ENCODE measurements around the gene NACA.

DNA sequence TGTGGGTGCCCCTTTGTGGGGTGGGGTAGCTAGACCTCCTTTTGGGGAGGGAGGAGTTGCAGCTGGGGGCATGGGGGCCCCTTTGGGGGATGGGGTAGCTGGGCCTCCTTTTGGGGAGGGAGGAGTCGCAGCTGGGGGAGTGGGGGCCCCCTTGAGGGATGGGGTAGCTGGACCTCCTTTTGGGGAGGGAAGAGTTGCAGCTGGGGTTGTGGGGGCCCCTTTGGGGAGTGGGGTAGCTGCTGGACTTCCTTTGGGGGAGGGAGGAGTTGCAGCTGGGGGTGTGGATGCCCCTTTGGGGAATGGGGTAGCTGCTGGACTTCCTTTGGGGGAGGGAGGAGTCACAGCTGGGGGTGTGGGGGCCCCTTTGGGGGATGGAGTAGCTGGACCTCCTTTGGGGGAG is 7.0 kb downstream of the NACA start:
- TF ChIP-seq, protein P1, sequence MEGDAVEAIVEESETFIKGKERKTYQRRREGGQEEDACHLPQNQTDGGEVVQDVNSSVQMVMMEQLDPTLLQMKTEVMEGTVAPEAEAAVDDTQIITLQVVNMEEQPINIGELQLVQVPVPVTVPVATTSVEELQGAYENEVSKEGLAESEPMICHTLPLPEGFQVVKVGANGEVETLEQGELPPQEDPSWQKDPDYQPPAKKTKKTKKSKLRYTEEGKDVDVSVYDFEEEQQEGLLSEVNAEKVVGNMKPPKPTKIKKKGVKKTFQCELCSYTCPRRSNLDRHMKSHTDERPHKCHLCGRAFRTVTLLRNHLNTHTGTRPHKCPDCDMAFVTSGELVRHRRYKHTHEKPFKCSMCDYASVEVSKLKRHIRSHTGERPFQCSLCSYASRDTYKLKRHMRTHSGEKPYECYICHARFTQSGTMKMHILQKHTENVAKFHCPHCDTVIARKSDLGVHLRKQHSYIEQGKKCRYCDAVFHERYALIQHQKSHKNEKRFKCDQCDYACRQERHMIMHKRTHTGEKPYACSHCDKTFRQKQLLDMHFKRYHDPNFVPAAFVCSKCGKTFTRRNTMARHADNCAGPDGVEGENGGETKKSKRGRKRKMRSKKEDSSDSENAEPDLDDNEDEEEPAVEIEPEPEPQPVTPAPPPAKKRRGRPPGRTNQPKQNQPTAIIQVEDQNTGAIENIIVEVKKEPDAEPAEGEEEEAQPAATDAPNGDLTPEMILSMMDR (IDR thresholded peaks at IDR 0.05): no peak
- no peak for TF ChIP-seq EZH2 (IDR thresholded peaks at IDR 0.05)
- TF ChIP-seq EZH2phosphoT487 (IDR thresholded peaks at IDR 0.05): no peak

Data from neural progenitor cell (in vitro differentiated cells).